GM12873 (cell line): ENCODE data around the gene VSTM1.

Experiments
- CTCF ChIP-seq: IDR thresholded peaks from 2 replicates; pipeline ENCODE4 v1.5.1; 2012; ENCODE audit warnings: low read depth, mild to moderate bottlenecking, moderate library complexity, low read length, control low read depth; ENCODE audit not compliant: insufficient read depth; ENCODE audit errors: missing control alignments

Gene VSTM1

GRCh38 chr19:54001496-54001895 is 62.2 kb downstream of the VSTM1 start:
- TF ChIP-seq CTCF = no peak

GRCh38 chr19:53999694-54000093 is 64.0 kb downstream of the VSTM1 start:
- no peak for TF ChIP-seq CTCF

- TF ChIP-seq CTCF = no peak
These were observed 65.5 kb downstream of the VSTM1 start for GRCh38 chr19:53998223-53998622.

GRCh38 chr19:53994811-53995210 is 68.9 kb downstream of the VSTM1 start:
- TF ChIP-seq CTCF = no peak

- TF ChIP-seq CTCF = no peak
These were observed 70.2 kb downstream of the VSTM1 start for GRCh38 chr19:53993448-53993847.

GRCh38 chr19:53992815-53993214 is 70.9 kb downstream of the VSTM1 start:
- no peak for TF ChIP-seq CTCF

- no peak for TF ChIP-seq CTCF
These were observed 71.5 kb downstream of the VSTM1 start for GRCh38 chr19:53992211-53992610.
